ENCODE results near the gene PYROXD2.
"Not testable (repeated sequence)": the region's sequence is repeated elsewhere in the genome, so short reads cannot be mapped to it uniquely, and the experiment has no call there.

Gene PYROXD2

GRCh38 chr10:98389398-98389797 is 25.6 kb downstream of the PYROXD2 start:
- DNase-seq: no peak

- no peak for DNase-seq
These were observed 26.8 kb downstream of the PYROXD2 start for GRCh38 chr10:98388101-98388655.

GRCh38 chr10:98384531-98385133 is 30.4 kb downstream of the PYROXD2 start:
- DNase-seq: no peak

DNA sequence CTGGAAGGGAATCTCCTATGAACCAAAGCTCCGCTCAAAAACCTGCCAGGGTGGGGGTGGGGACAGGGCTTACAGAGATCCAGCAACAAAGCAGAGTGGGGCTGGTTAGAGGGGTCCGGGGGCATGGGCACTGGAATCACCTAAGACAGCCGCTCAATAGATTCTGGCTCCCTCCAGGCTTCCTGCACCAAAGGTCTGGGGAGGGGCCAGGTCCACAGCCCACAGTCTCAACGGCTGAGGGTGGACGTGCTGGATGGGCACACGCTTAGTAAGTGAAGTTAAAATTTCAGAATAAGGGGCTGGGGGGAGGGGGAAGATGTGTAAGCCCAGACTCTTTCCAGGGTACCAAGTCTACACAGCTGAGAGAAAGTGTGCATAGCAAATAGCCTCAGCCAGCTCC is 31.1 kb downstream of the PYROXD2 start:
- DNase-seq: no peak

- not testable (repeated sequence) for DNase-seq
These were observed 31.8 kb downstream of the PYROXD2 start for GRCh38 chr10:98383134-98383667.

- DNase-seq: no peak
These were observed 32.3 kb downstream of the PYROXD2 start for GRCh38 chr10:98382691-98383101.

DNA sequence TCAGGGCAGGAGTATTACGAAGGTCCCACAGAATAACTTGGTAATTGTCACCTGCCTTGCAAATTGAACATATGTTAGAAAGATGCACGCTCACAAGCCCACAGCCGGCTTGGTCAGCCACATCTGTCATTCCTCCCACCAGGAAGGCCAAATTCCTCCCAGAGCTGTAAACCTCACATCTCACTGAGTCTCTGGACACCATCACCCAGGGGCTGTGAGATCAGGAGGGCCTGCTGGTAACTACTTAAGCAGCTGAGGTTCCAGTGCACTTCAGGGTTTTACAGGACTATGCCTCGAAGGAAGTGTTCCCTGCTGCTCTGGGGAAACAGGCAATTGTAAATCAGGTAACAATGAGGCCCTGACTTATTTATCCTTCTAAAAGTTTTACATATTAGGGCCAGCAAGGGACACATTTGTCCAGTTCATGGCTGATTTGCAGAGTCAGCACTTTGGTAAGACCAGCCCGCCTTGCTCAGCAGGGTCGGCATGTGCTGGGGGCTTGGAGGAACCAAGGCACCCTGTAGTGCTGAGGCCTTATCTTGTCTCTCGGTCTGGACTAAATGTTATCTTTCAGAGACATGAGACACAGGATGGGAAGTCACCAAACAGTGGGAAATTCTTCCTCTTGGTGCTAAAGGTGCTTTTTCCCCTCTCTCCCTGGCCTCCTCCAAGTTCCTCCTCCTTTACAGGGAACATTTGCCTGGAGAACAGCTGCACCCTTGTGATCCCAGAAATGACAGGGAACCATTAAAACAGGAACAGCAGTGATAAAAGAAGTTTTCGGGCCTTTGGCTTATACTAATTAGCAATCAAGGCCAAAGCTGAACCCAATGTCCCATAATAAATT is 34.3 kb downstream of the PYROXD2 start:
- DNase-seq: no peak

DNA sequence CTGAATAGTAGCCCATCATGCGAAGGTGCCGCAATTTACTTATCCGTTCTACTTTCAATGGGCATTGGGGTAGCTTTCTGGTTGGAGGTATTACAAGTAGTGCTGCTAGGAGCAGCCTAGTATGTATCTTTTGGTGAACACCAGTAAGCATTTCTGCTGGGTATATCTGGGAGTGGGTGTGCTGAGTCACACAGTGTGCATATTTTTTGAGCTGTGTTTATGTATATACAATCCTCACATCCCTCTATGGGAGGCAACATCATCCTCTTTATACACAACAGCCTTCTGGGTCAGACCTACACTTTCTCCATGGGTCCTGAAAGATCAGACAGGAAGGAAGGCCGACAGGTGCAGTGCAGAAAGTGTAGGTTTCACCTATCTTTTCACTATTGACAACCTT is 36.3 kb downstream of the PYROXD2 start:
- DNase-seq: no peak

- no peak for DNase-seq
These were observed 37.4 kb downstream of the PYROXD2 start for GRCh38 chr10:98377536-98377935.

DNA sequence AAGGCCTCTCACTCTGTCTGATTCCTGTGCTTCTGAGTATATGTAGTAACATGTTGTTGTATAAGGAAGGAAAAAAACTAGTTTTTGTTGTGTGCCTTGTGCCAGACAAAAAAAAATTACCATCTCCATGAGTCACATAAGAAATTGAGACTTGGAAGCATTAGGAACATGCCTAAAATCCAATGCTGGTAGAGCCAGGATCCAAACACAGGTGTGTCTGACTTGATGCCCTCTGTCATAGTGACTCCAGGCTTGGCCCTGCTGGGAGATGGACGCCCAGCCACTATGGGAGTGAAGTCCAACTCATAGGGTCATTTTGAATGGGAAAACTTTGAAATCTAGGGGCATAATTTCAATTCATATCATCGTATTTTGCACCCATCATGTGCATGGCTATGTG is 38.0 kb downstream of the PYROXD2 start:
- DNase-seq: no peak

DNA sequence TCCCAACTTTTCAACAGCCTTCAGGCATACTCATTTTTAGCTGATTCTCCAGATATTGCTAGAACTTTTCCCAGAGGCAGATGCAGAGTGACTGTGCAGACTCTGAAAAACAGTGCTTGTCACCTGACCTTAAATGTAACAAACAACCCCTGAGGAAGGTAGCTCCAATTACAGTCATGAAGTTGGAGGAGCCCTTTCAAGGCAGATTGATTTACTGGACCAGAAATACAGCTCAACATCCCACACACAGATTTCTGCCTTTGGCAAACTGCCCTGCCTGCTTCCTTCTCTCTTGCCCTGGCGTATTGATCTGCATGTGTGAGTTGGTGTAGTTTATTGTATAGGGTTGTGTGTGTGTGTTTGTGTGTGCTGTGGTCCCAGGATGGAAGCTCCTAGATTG is 38.5 kb downstream of the PYROXD2 start:
- no peak for DNase-seq

- DNase-seq: no peak
These were observed 40.6 kb downstream of the PYROXD2 start for GRCh38 chr10:98374217-98374985.

DNA sequence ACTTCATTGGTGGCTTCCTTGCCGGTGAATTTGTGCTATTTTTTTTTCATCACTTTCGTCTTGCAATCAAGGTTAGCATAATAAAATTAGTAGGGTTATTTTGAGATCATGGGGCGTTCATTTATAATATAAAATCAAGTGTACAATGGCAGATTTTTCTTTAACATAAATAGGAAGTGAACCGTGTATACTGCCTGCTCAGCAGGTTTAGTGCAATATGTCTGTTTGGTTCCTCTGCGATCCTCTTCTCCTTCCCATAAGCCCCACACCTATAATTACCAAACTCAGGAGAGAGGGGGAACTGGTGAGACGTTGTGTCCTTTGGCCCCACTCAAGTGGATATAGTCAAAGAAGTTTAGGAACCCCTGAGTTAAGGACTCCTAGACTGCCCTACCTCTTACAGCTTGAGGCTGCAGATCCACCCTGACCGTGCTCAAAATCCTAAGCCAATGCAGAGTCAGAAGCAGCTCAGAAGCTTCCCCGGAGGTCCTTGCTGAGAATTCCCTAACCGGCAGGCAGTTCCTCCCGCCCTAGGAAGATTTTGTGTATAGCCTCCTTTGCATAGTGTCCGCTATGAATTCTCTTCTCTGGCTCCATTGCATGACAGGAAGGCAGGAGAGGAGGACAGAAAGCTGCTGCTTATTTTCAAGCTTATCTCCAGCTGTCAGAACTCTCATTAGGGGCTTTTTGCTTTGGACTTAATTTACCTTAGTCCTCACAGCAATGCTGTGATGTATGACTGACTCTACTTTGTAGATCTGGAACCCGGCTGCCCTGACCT is 41.5 kb downstream of the PYROXD2 start:
- no peak for DNase-seq

- no peak for DNase-seq
These were observed 43.9 kb downstream of the PYROXD2 start for GRCh38 chr10:98370831-98371820.

- DNase-seq: no peak
These were observed 45.2 kb downstream of the PYROXD2 start for GRCh38 chr10:98369801-98370200.

GRCh38 chr10:98368644-98369043 is 46.3 kb downstream of the PYROXD2 start:
- DNase-seq: no peak

- DNase-seq: no peak
These were observed 47.2 kb downstream of the PYROXD2 start for GRCh38 chr10:98367604-98368451.

DNA sequence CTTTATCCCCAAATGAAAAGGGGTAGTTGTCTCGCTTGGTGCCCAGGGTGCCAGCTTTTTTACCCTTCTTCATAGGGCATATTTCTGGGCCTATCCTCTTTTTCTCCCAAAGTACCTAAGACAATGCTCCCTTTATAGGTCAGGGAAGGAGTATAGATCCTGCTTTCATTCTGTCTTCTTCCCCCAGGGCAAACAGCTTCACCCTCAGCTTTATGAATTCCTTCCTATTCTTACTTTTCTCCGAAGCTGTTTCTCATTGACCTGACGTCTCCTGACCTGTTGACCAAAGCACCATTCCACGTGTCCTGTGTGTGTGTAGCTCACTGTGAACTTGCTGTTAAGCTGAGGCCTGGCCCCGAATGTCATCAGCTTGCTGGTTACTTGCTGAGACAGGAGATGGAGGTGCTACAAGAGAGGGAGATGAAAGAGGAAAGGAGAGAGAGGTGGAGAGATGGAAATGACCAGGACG is 48.9 kb downstream of the PYROXD2 start:
- DNase-seq: no peak

DNA sequence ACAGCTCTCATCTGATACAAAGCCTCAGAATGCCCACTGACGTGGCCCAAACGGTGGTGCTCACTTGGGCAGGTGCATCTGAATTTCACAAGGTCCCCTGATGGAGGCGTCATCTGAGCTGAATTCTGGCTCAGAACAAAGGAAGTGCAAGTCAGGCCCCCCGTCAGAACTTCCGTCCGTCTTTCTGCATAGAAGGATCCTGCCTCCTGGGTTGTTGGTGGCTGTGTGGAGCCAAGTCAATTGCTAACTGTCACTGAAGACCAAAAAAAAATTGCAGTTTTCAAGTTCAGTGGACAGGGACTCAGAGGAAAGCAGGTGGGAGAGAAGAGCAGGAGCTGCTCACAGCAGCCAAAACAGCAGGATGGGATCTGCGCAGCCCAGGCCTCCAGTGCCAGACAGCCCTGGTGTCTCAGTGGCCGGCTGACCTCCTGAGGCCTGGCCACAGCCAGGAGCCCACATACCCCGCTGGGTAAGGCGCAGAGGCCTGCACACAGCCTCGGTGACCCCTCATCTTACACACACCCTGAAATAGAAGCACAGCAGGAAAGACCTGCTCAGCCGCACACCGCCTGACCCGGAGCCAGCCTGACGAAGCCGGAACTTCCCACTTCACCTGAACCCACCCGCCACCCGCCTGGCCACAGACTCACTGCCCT is 49.4 kb downstream of the PYROXD2 start:
- DNase-seq: no peak
